ENCODE measurements around the gene CNOT3. TPM values are rescaled to one million over a fixed set of nuclear protein-coding genes. Genes with fewer than 3 reads are reported as not detected.

Gene CNOT3
- total and polyA plus RNA-seq, 2 of the 13 experiments (the other 11 are each of a cell fraction or from before 2014, with no cell fraction given), result 4.3 to 5.8 TPM

DNA sequence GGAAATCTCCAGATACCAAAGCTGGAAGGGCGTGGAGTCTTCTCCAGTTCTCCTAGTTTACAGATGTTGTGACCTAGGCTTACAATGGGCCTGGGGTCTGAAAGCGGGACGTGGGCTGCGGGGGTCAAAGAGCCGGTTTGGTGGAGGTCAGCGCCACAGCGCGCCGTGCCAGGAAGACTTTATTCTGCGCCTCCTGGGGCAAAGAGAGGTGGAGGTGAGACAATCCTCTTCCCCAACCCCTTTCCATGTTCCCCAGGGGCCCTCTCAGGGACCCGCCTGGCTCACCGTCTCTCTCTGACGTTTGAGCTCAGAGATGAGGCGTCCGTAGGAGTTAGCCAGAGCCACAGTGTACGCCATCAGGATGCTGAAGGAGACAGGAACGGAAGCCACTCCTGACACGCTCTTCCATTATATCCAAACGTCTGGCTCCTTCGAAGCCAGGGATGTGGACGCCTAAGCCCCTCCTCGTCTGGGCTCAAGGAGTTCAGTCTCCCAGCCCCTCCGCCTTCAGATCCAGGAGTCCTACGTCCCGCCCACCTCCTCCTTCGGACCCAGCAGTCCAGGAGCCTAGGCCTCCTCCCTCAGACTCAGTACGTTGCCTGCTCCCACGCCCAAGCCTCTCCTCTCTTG lies 22.7 kb downstream of the CNOT3 start (continued):
- TF ChIP-seq, protein P1, sequence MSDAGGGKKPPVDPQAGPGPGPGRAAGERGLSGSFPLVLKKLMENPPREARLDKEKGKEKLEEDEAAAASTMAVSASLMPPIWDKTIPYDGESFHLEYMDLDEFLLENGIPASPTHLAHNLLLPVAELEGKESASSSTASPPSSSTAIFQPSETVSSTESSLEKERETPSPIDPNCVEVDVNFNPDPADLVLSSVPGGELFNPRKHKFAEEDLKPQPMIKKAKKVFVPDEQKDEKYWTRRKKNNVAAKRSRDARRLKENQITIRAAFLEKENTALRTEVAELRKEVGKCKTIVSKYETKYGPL (CRISPR knock-in tag; IDR thresholded peaks at IDR 0.05), result no peak
- TF ChIP-seq TARDBP (CRISPR knock-in tag; IDR thresholded peaks at IDR 0.05) (peak; percentile 1; the same call in 1 of the 2 replicates), ZNF616 (CRISPR knock-in tag; IDR thresholded peaks at IDR 0.05; ENCODE audit: low read depth) (0 out of 2 replicates have a peak, but pooled peaks have one; percentile 43), ZNF572 (CRISPR knock-in tag; IDR thresholded peaks at IDR 0.05) (no peak), ZNF230 (CRISPR knock-in tag; IDR thresholded peaks at IDR 0.05) (0 out of 2 replicates have a peak, but pooled peaks have one; percentile 4), ZSCAN31 (CRISPR knock-in tag; IDR thresholded peaks at IDR 0.05; ENCODE audit: low read depth) (peak; percentile 36; the same call in 1 of the 2 replicates), ZNF430 (CRISPR knock-in tag; IDR thresholded peaks at IDR 0.05) (0 out of 2 replicates have a peak, but pooled peaks have one; percentile 45), ISX (CRISPR knock-in tag; conservative IDR thresholded peaks at IDR 0.05) (no peak), ZNF816 (CRISPR knock-in tag; IDR thresholded peaks at IDR 0.05; ENCODE audit: borderline replicate concordance) (no peak), DNMT1 (CRISPR knock-in tag; IDR thresholded peaks at IDR 0.05) (peak; percentile 79; the same call in 1 of the 2 replicates), FOXO1 (CRISPR knock-in tag; IDR thresholded peaks at IDR 0.05) (no peak)
- TF ChIP-seq, protein P2, sequence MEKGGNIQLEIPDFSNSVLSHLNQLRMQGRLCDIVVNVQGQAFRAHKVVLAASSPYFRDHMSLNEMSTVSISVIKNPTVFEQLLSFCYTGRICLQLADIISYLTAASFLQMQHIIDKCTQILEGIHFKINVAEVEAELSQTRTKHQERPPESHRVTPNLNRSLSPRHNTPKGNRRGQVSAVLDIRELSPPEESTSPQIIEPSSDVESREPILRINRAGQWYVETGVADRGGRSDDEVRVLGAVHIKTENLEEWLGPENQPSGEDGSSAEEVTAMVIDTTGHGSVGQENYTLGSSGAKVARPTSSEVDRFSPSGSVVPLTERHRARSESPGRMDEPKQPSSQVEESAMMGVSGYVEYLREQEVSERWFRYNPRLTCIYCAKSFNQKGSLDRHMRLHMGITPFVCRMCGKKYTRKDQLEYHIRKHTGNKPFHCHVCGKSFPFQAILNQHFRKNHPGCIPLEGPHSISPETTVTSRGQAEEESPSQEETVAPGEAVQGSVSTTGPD (CRISPR knock-in tag; IDR thresholded peaks at IDR 0.05), result 0 out of 2 replicates have a peak, but pooled peaks have one; percentile 55
- TF ChIP-seq, protein P3, sequence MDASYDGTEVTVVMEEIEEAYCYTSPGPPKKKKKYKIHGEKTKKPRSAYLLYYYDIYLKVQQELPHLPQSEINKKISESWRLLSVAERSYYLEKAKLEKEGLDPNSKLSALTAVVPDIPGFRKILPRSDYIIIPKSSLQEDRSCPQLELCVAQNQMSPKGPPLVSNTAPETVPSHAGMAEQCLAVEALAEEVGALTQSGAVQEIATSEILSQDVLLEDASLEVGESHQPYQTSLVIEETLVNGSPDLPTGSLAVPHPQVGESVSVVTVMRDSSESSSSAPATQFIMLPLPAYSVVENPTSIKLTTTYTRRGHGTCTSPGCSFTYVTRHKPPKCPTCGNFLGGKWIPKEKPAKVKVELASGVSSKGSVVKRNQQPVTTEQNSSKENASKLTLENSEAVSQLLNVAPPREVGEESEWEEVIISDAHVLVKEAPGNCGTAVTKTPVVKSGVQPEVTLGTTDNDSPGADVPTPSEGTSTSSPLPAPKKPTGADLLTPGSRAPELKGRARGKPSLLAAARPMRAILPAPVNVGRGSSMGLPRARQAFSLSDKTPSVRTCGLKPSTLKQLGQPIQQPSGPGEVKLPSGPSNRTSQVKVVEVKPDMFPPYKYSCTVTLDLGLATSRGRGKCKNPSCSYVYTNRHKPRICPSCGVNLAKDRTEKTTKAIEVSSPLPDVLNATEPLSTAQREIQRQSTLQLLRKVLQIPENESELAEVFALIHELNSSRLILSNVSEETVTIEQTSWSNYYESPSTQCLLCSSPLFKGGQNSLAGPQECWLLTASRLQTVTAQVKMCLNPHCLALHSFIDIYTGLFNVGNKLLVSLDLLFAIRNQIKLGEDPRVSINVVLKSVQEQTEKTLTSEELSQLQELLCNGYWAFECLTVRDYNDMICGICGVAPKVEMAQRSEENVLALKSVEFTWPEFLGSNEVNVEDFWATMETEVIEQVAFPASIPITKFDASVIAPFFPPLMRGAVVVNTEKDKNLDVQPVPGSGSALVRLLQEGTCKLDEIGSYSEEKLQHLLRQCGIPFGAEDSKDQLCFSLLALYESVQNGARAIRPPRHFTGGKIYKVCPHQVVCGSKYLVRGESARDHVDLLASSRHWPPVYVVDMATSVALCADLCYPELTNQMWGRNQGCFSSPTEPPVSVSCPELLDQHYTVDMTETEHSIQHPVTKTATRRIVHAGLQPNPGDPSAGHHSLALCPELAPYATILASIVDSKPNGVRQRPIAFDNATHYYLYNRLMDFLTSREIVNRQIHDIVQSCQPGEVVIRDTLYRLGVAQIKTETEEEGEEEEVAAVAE (CRISPR knock-in tag; IDR thresholded peaks at IDR 0.05; ENCODE audit: borderline replicate concordance), result no peak
- TF ChIP-seq, protein P4, sequence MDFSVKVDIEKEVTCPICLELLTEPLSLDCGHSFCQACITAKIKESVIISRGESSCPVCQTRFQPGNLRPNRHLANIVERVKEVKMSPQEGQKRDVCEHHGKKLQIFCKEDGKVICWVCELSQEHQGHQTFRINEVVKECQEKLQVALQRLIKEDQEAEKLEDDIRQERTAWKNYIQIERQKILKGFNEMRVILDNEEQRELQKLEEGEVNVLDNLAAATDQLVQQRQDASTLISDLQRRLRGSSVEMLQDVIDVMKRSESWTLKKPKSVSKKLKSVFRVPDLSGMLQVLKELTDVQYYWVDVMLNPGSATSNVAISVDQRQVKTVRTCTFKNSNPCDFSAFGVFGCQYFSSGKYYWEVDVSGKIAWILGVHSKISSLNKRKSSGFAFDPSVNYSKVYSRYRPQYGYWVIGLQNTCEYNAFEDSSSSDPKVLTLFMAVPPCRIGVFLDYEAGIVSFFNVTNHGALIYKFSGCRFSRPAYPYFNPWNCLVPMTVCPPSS (IDR thresholded peaks at IDR 0.05), result no peak
- TF ChIP-seq, protein P5, sequence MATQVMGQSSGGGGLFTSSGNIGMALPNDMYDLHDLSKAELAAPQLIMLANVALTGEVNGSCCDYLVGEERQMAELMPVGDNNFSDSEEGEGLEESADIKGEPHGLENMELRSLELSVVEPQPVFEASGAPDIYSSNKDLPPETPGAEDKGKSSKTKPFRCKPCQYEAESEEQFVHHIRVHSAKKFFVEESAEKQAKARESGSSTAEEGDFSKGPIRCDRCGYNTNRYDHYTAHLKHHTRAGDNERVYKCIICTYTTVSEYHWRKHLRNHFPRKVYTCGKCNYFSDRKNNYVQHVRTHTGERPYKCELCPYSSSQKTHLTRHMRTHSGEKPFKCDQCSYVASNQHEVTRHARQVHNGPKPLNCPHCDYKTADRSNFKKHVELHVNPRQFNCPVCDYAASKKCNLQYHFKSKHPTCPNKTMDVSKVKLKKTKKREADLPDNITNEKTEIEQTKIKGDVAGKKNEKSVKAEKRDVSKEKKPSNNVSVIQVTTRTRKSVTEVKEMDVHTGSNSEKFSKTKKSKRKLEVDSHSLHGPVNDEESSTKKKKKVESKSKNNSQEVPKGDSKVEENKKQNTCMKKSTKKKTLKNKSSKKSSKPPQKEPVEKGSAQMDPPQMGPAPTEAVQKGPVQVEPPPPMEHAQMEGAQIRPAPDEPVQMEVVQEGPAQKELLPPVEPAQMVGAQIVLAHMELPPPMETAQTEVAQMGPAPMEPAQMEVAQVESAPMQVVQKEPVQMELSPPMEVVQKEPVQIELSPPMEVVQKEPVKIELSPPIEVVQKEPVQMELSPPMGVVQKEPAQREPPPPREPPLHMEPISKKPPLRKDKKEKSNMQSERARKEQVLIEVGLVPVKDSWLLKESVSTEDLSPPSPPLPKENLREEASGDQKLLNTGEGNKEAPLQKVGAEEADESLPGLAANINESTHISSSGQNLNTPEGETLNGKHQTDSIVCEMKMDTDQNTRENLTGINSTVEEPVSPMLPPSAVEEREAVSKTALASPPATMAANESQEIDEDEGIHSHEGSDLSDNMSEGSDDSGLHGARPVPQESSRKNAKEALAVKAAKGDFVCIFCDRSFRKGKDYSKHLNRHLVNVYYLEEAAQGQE (IDR thresholded peaks at IDR 0.05; ENCODE audit: borderline replicate concordance in 1 of 2, low read depth in 1 of 2, low read length in 2 of 2), result no peak
- TF ChIP-seq, protein P6, sequence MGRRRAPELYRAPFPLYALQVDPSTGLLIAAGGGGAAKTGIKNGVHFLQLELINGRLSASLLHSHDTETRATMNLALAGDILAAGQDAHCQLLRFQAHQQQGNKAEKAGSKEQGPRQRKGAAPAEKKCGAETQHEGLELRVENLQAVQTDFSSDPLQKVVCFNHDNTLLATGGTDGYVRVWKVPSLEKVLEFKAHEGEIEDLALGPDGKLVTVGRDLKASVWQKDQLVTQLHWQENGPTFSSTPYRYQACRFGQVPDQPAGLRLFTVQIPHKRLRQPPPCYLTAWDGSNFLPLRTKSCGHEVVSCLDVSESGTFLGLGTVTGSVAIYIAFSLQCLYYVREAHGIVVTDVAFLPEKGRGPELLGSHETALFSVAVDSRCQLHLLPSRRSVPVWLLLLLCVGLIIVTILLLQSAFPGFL (CRISPR knock-in tag; IDR thresholded peaks at IDR 0.05), result 0 out of 2 replicates have a peak, but pooled peaks have one; percentile 50

Measured in HepG2 (cell line).